ENCODE data around the gene EGFR.
"Not testable (repeated sequence)": the region's sequence is repeated elsewhere in the genome, so short reads cannot be mapped to it uniquely, and the experiment has no call there.

EGFR gene

GRCh38 chr7:55155351-55156117 lies 136.7 kb downstream of the EGFR start:
- DNase-seq (ENCODE audit: insufficient read length, low spot score) (no peak), FAIRE-seq (no peak)
- no peak for TF ChIP-seq POLR2A (IDR thresholded peaks at IDR 0.05; ENCODE audit: low read depth, low read length)

DNA sequence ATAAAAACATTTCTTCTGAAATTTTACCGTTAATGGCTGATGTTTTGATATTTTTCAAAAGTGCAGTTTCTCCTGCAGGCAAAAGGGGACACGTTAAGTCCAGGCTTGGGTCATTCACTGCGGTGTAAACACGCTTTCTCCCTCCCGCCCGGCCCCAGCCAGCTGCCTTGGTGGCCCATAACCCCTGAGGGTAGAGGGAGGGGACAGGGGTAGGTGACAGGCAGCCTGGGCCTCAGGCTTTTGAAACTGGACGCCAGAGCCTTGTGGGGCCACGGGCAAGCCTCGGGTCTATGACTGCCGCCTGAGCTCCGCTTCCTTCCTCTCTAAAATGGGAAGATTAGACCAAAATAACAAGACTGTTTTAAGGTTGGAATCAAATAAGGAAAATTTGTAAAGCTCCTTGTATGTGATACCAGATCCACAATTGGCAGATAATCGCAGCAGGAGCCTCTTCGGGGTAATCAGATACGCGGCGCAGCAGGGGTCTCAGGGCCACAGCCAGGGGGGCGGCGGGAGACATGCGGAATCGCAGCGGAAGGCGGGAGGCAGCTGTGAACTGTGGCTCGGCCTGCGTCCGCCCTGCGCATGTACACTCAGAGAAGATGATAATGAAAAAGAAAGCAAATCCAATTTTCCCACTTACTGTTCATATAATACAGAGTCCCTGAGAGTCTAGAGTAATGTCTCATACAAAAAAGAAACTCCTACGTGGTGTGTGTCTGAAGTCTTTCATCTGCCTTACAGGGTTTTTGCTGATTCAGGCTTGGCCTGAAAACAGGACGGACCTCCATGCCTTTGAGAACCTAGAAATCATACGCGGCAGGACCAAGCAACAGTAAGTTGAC lies 138.3 kb downstream of the EGFR start:
- TF ChIP-seq POLR2A (IDR thresholded peaks at IDR 0.05; ENCODE audit: low read depth, low read length), result no peak
- no peak for FAIRE-seq
- DNase-seq (ENCODE audit: insufficient read length, low spot score), result no peak

- FAIRE-seq (no peak), DNase-seq (ENCODE audit: insufficient read length, low spot score) (no peak)
- TF ChIP-seq POLR2A (IDR thresholded peaks at IDR 0.05; ENCODE audit: low read depth, low read length), result no peak
Observed at GRCh38 chr7:55157764-55158105, 138.9 kb downstream of the EGFR start.

GRCh38 chr7:55158541-55159382 lies 139.9 kb downstream of the EGFR start:
- TF ChIP-seq POLR2A (IDR thresholded peaks at IDR 0.05; ENCODE audit: low read depth, low read length), result no peak
- FAIRE-seq, result no peak
- DNase-seq (ENCODE audit: insufficient read length, low spot score), result peak; percentile 79

DNA sequence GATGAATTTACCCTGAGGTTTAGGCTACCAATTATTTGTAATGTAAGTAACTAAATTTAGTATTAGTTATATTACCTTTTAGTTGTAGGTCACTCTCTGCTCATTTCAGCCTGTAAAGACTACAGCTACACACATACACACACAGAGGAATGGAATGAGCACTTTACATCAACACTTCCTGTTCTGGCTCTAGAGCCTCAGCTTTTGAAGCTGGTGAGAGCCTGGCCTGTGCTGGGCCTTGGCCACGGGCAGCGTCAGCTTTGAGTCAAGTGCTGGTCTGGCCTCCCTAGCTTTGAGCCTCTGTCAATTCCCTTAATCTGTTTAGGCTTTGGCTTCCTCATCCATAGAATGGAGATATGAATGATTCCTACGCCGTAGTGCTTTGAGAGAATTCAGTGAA lies 141.7 kb downstream of the EGFR start:
- FAIRE-seq, result no peak
- no peak for TF ChIP-seq POLR2A (IDR thresholded peaks at IDR 0.05; ENCODE audit: low read depth, low read length)
- DNase-seq (ENCODE audit: insufficient read length, low spot score), result no peak

- TF ChIP-seq POLR2A (IDR thresholded peaks at IDR 0.05; ENCODE audit: low read depth, low read length), result no peak
- DNase-seq (ENCODE audit: insufficient read length, low spot score), result no peak
- no peak for FAIRE-seq
Observed at GRCh38 chr7:55161154-55161687, 142.4 kb downstream of the EGFR start.

DNA sequence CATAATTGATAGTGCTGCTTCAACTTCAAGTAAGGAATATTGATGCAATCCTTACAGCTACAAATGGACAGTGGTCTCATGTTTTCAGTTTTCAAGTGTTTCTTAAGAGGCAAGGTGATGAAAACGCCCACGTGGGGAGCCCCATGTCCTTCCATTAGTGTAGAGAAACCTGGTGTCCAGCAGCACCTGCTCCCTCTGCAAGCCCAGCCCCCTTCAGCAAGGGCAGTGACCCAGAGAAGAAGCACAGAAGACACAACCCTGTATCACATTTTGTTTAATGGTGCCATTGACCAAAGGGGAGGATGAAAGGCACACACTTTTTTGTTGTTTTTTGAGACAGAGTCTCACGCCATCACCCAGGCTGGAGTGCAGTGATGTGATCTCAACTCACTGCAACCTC lies 143.7 kb downstream of the EGFR start:
- no peak for TF ChIP-seq POLR2A (IDR thresholded peaks at IDR 0.05; ENCODE audit: low read depth, low read length)
- FAIRE-seq (no peak), DNase-seq (ENCODE audit: insufficient read length, low spot score) (no peak)

DNA sequence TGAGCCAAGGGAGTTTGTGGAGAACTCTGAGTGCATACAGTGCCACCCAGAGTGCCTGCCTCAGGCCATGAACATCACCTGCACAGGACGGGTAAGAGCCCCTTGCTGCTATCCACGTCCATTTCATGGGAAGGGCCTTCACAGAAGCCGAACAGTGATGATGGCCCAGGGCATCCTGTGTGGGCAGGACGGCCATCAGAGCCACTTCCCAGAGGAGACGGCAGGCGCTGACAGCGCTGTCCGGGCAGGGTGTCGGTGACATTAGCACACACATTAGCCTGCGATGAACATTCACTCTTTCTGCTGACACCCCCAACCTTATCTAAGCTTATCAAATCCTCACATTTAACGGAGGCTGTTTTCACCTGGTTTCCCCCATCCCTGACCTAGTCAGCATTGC lies 144.9 kb downstream of the EGFR start:
- TF ChIP-seq POLR2A (IDR thresholded peaks at IDR 0.05; ENCODE audit: low read depth, low read length), result no peak
- DNase-seq (ENCODE audit: insufficient read length, low spot score) (no peak), FAIRE-seq (no peak)

GRCh38 chr7:55164527-55164926 lies 145.7 kb downstream of the EGFR start:
- no peak for TF ChIP-seq POLR2A (IDR thresholded peaks at IDR 0.05; ENCODE audit: low read depth, low read length)
- DNase-seq (ENCODE audit: insufficient read length, low spot score) (no peak), FAIRE-seq (no peak)

- no peak for FAIRE-seq
- no peak for TF ChIP-seq POLR2A (IDR thresholded peaks at IDR 0.05; ENCODE audit: low read depth, low read length)
- no peak for DNase-seq (ENCODE audit: insufficient read length, low spot score)
Observed at GRCh38 chr7:55165176-55165861, 146.5 kb downstream of the EGFR start.

DNA sequence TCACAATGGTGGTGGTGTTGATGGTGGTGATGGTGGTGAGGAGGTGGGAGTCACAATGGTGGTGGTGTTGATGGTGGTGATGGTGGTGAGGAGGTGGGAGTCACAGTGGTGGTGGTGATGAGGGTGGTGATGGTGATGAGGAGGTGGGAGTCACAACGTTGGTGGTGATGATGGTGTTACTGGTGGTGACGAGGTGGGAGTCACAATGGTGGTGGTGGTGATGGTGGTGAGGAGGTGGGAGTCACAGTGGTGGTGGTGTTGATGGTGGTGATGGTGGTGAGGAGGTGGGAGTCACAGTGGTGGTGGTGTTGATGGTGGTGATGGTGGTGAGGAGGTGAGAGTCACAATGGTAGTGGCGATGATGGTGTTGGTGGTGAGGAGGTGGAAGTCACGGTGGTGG lies 148.5 kb downstream of the EGFR start:
- FAIRE-seq, result not testable (repeated sequence)

DNA sequence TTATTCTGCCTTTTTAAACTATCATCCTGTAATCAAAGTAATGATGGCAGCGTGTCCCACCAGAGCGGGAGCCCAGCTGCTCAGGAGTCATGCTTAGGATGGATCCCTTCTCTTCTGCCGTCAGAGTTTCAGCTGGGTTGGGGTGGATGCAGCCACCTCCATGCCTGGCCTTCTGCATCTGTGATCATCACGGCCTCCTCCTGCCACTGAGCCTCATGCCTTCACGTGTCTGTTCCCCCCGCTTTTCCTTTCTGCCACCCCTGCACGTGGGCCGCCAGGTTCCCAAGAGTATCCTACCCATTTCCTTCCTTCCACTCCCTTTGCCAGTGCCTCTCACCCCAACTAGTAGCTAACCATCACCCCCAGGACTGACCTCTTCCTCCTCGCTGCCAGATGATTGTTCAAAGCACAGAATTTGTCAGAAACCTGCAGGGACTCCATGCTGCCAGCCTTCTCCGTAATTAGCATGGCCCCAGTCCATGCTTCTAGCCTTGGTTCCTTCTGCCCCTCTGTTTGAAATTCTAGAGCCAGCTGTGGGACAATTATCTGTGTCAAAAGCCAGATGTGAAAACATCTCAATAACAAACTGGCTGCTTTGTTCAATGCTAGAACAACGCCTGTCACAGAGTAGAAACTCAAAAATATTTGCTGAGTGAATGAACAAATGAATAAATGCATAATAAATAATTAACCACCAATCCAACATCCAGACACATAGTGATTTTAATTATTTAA lies 151.7 kb downstream of the EGFR start:
- no peak for TF ChIP-seq POLR2A (IDR thresholded peaks at IDR 0.05; ENCODE audit: low read depth, low read length)
- DNase-seq (ENCODE audit: insufficient read length, low spot score), result no peak
- no peak for FAIRE-seq

More for the DNA sequence above, 148.5 kb downstream of the EGFR start:
- 0 out of 2 replicates have a peak, but pooled peaks have one; percentile 8 for TF ChIP-seq POLR2A (IDR thresholded peaks at IDR 0.05; ENCODE audit: low read depth, low read length)
- DNase-seq (ENCODE audit: insufficient read length, low spot score), result not testable (repeated sequence)

DNA sequence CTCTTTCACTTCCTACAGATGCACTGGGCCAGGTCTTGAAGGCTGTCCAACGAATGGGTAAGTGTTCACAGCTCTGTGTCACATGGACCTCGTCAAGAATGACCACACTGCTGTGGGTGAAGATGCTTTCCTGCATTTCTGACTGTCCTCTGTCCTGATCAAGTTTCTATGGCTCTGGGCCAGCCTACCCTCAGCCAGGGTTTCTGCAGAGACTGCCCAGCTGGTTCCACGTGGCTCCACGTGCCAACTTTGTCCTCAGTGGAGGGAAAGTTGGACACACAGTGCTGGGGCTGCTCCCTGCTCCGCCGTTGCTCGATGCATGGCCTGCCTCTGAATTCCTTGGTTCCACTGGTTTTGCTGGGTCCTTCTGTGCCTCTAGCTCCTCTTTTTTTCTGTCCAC lies 152.3 kb downstream of the EGFR start:
- FAIRE-seq (no peak), DNase-seq (ENCODE audit: insufficient read length, low spot score) (no peak)
- TF ChIP-seq POLR2A (IDR thresholded peaks at IDR 0.05; ENCODE audit: low read depth, low read length), result no peak
